ENCODE results near the gene PPM1H.

PPM1H gene

DNA sequence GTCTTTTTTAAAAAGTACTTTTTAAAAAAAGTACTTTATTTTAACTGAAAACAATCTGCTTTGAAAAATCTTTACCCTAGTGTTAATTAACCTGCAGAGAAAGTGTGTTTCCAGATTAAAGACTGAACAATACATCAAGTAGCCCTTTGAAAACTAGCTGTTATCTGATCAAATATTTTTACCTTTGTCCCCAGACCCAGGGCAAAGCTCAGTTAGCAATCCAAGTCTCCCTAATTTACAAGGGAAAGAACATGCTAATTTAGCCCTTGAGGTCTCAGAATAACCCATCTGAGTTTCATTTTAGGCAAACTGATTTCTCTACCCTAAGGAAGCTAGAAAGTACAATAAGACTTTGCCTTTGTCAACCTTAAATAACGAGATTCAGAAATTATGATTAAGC lies 91.2 kb downstream of the PPM1H start:
- H3K36me3 ChIP-seq (ENCODE audit: control insufficient read depth, insufficient read depth, low read length), result no peaks in the 10 kb centered on the region

GRCh38 chr12:62841846-62842245 lies 93.1 kb downstream of the PPM1H start:
- H3K18ac ChIP-seq (ENCODE audit: low read length), result no peak overlapping the region
- H3K4me1 ChIP-seq (ENCODE audit: control insufficient read depth, low read depth, low read length), result peaks cover 22% of the 10 kb centered on the region
- H2BK15ac ChIP-seq (replicated peaks; ENCODE audit: low read depth), result no peak overlapping the region
- H4K8ac ChIP-seq (ENCODE audit: low read depth, low read length), result no peak overlapping the region
- no peaks in the 10 kb centered on the region for H3K36me3 ChIP-seq (ENCODE audit: control insufficient read depth, insufficient read depth, low read length)
- DNase-seq, result no peak
- no peak overlapping the region for H3K4me3 ChIP-seq (ENCODE audit: low read length)
- no peak overlapping the region for H4K5ac ChIP-seq (ENCODE audit: low read length)
- H3K4ac ChIP-seq (ENCODE audit: low read depth, low read length), result no peak overlapping the region
- H2BK5ac ChIP-seq (ENCODE audit: low read length), result no peak overlapping the region
- no peak overlapping the region for H2BK120ac ChIP-seq (ENCODE audit: low read depth, low read length)
- no peak overlapping the region for H3K27ac ChIP-seq (ENCODE audit: low read depth, low read length)
- H3K79me1 ChIP-seq (ENCODE audit: low read length), result peaks cover 9% of the 10 kb centered on the region
- H3K4me2 ChIP-seq (ENCODE audit: low read length), result no peak overlapping the region
- no CpG with 5 or more reads among the region's 3 CpGs for WGBS (ENCODE audit: extremely low coverage, insufficient coverage, low lambda C conversion rate)
- H3K27me3 ChIP-seq (ENCODE audit: insufficient read depth, low read length, poor library complexity), result no peaks in the 10 kb centered on the region
- no peak overlapping the region for H3K9ac ChIP-seq (ENCODE audit: low read length)
- no peak overlapping the region for H2AK5ac ChIP-seq (ENCODE audit: low read length)
- H3K79me2 ChIP-seq (ENCODE audit: control insufficient read depth, insufficient read depth, low read length), result peaks cover 3% of the 10 kb centered on the region
- no peak overlapping the region for H3K23ac ChIP-seq (ENCODE audit: low read length)
- no peak overlapping the region for H3K56ac ChIP-seq (ENCODE audit: low read length)

More for the DNA sequence above, 91.2 kb downstream of the PPM1H start:
- Histone ChIP-seq H3K23ac (ENCODE audit: low read length) (no peak overlapping the region), H3K4me3 (ENCODE audit: low read length) (no peak overlapping the region), H2AK5ac (ENCODE audit: low read length) (no peak overlapping the region), H3K4ac (ENCODE audit: low read depth, low read length) (peak overlapping the region; percentile 71), H3K27me3 (ENCODE audit: insufficient read depth, low read length, poor library complexity) (no peaks in the 10 kb centered on the region), H4K8ac (ENCODE audit: low read depth, low read length) (no peak overlapping the region), H3K9ac (ENCODE audit: low read length) (no peak overlapping the region), H3K79me2 (ENCODE audit: control insufficient read depth, insufficient read depth, low read length) (peaks cover 2% of the 10 kb centered on the region), H3K56ac (ENCODE audit: low read length) (no peak overlapping the region), H4K5ac (ENCODE audit: low read length) (no peak overlapping the region), H2BK120ac (ENCODE audit: low read depth, low read length) (peak overlapping the region; percentile 96), H3K27ac (ENCODE audit: low read depth, low read length) (peak overlapping the region; percentile 91), H3K18ac (ENCODE audit: low read length) (peak overlapping the region; percentile 78), H3K4me1 (ENCODE audit: control insufficient read depth, low read depth, low read length) (peaks cover 25% of the 10 kb centered on the region), H2BK15ac (replicated peaks; ENCODE audit: low read depth) (no peak overlapping the region), H3K4me2 (ENCODE audit: low read length) (no peak overlapping the region), H3K79me1 (ENCODE audit: low read length) (peaks cover 6% of the 10 kb centered on the region), H2BK5ac (ENCODE audit: low read length) (peak overlapping the region; percentile 83)
- WGBS (ENCODE audit: extremely low coverage, insufficient coverage, low lambda C conversion rate), result no CpG with 5 or more reads among the region's 1 CpG
- peak; percentile 57 for DNase-seq

GRCh38 chr12:62840806-62841205 lies 94.1 kb downstream of the PPM1H start:
- H4K8ac ChIP-seq (ENCODE audit: low read depth, low read length), result no peak overlapping the region
- H4K5ac ChIP-seq (ENCODE audit: low read length), result no peak overlapping the region
- H3K27me3 ChIP-seq (ENCODE audit: insufficient read depth, low read length, poor library complexity), result no peaks in the 10 kb centered on the region
- no peak overlapping the region for H3K27ac ChIP-seq (ENCODE audit: low read depth, low read length)
- no peak overlapping the region for H3K4me3 ChIP-seq (ENCODE audit: low read length)
- H3K4me1 ChIP-seq (ENCODE audit: control insufficient read depth, low read depth, low read length), result peaks cover 20% of the 10 kb centered on the region
- H3K36me3 ChIP-seq (ENCODE audit: control insufficient read depth, insufficient read depth, low read length), result no peaks in the 10 kb centered on the region
- no peak overlapping the region for H2BK120ac ChIP-seq (ENCODE audit: low read depth, low read length)
- peak overlapping the region; percentile 39 for H2AK5ac ChIP-seq (ENCODE audit: low read length)
- no peak overlapping the region for H2BK5ac ChIP-seq (ENCODE audit: low read length)
- peaks cover 9% of the 10 kb centered on the region for H3K79me1 ChIP-seq (ENCODE audit: low read length)
- H3K4ac ChIP-seq (ENCODE audit: low read depth, low read length), result no peak overlapping the region
- no peak overlapping the region for H3K23ac ChIP-seq (ENCODE audit: low read length)
- H3K79me2 ChIP-seq (ENCODE audit: control insufficient read depth, insufficient read depth, low read length), result peaks cover 3% of the 10 kb centered on the region
- no peak overlapping the region for H3K18ac ChIP-seq (ENCODE audit: low read length)
- WGBS (ENCODE audit: extremely low coverage, insufficient coverage, low lambda C conversion rate), result no CpG with 5 or more reads among the region's 4 CpGs
- no peak overlapping the region for H3K56ac ChIP-seq (ENCODE audit: low read length)
- DNase-seq, result no peak
- no peak overlapping the region for H3K9ac ChIP-seq (ENCODE audit: low read length)
- H3K4me2 ChIP-seq (ENCODE audit: low read length), result no peak overlapping the region
- H2BK15ac ChIP-seq (replicated peaks; ENCODE audit: low read depth), result no peak overlapping the region

DNA sequence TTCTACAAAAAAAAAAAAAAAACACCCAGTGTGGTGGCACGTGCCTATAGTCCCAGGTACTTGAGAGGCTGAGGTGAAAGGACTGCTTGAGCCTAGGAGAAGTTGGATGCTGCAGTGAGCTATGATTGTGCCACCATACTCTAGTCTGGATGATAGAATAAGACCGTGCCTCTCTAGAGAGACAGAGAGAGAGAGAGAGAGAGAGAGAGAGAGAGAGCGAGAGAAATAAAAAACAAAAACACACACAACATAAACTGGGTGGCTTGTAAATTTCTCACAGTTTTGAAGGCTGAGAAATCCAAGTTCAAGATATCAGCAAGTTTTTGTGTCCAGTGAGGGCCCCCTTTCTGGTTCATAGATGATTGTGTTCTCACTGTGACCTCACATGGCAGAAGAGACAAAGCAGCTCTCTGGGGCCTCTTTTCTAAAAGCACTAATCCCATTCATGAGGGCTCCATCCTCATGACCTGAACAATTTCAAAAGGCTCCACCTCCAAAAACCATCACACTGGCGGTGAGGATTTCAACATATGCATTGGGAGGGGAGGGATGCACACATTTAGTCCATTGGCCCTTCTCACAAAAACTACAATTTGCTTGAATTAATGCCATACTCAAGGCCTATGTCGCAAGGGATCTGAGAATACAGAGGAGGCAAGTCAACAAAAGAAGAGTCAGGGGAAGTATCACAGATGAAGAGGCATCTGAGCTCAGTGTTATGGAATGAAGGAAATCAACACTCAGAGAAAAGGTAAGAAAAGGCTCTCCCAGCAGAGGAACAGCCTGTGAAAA lies 94.9 kb downstream of the PPM1H start:
- peaks cover 12% of the 10 kb centered on the region for H3K79me1 ChIP-seq (ENCODE audit: low read length)
- no peak overlapping the region for H3K4me3 ChIP-seq (ENCODE audit: low read length)
- H4K5ac ChIP-seq (ENCODE audit: low read length), result no peak overlapping the region
- no peaks in the 10 kb centered on the region for H3K27me3 ChIP-seq (ENCODE audit: insufficient read depth, low read length, poor library complexity)
- peaks cover 6% of the 10 kb centered on the region for H3K79me2 ChIP-seq (ENCODE audit: control insufficient read depth, insufficient read depth, low read length)
- peak; percentile 65 for DNase-seq
- H3K36me3 ChIP-seq (ENCODE audit: control insufficient read depth, insufficient read depth, low read length), result no peaks in the 10 kb centered on the region
- no peak overlapping the region for H2BK15ac ChIP-seq (replicated peaks; ENCODE audit: low read depth)
- no peak overlapping the region for H2AK5ac ChIP-seq (ENCODE audit: low read length)
- H4K8ac ChIP-seq (ENCODE audit: low read depth, low read length), result no peak overlapping the region
- no peak overlapping the region for H3K4me2 ChIP-seq (ENCODE audit: low read length)
- peaks cover 17% of the 10 kb centered on the region for H3K4me1 ChIP-seq (ENCODE audit: control insufficient read depth, low read depth, low read length)
- no peak overlapping the region for H3K9ac ChIP-seq (ENCODE audit: low read length)
- no peak overlapping the region for H3K23ac ChIP-seq (ENCODE audit: low read length)
- no peak overlapping the region for H3K18ac ChIP-seq (ENCODE audit: low read length)
- H3K27ac ChIP-seq (ENCODE audit: low read depth, low read length), result no peak overlapping the region
- WGBS (ENCODE audit: extremely low coverage, insufficient coverage, low lambda C conversion rate), result no CpG with 5 or more reads among the region's 5 CpGs
- no peak overlapping the region for H2BK5ac ChIP-seq (ENCODE audit: low read length)
- no peak overlapping the region for H3K56ac ChIP-seq (ENCODE audit: low read length)
- no peak overlapping the region for H2BK120ac ChIP-seq (ENCODE audit: low read depth, low read length)
- H3K4ac ChIP-seq (ENCODE audit: low read depth, low read length), result no peak overlapping the region

DNA sequence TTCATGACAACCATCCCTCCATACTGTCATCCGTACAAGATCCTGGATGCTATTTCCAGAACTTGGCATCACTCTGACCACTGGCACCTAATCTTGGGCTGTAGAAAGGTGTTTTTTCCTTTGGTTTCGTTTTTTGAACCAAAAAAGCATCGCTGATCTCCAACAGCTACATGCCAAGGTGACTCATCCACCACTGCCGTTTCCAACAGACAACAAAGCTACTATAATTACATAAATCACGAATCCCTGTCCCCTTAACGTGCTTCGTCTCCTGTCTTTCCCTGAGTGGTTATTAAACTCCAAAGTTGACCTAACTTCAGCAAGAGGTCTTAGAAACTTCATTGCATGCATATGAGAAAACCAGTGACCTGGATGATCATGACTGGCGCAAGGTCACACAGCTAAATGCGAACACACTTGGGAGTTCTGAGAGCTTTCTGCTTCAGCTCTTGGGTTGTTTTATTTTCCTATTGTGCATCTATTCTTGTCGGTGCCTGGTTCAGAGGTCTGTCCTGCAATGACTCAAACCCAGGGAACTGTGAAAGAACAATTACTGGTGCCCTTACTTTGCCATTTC lies 99.9 kb downstream of the PPM1H start:
- no CpG with 5 or more reads among the region's 10 CpGs for WGBS (ENCODE audit: extremely low coverage, insufficient coverage, low lambda C conversion rate)
- Histone ChIP-seq H3K4ac (ENCODE audit: low read depth, low read length) (no peak overlapping the region), H3K4me2 (ENCODE audit: low read length) (no peak overlapping the region), H3K27ac (ENCODE audit: low read depth, low read length) (no peak overlapping the region), H2BK5ac (ENCODE audit: low read length) (no peak overlapping the region), H3K27me3 (ENCODE audit: insufficient read depth, low read length, poor library complexity) (no peaks in the 10 kb centered on the region), H3K79me1 (ENCODE audit: low read length) (peaks cover 12% of the 10 kb centered on the region), H3K23ac (ENCODE audit: low read length) (no peak overlapping the region), H3K79me2 (ENCODE audit: control insufficient read depth, insufficient read depth, low read length) (peaks cover 6% of the 10 kb centered on the region), H3K56ac (ENCODE audit: low read length) (no peak overlapping the region), H2BK120ac (ENCODE audit: low read depth, low read length) (no peak overlapping the region), H4K5ac (ENCODE audit: low read length) (no peak overlapping the region), H2AK5ac (ENCODE audit: low read length) (no peak overlapping the region), H3K36me3 (ENCODE audit: control insufficient read depth, insufficient read depth, low read length) (no peaks in the 10 kb centered on the region), H3K9ac (ENCODE audit: low read length) (no peak overlapping the region), H3K4me1 (ENCODE audit: control insufficient read depth, low read depth, low read length) (peaks cover 7% of the 10 kb centered on the region), H3K18ac (ENCODE audit: low read length) (no peak overlapping the region), H2BK15ac (replicated peaks; ENCODE audit: low read depth) (no peak overlapping the region), H3K4me3 (ENCODE audit: low read length) (no peak overlapping the region), H4K8ac (ENCODE audit: low read depth, low read length) (no peak overlapping the region)
- DNase-seq, result no peak
